ENCODE results near the gene TXNL4B. TPM values are rescaled to one million over a fixed set of nuclear protein-coding genes. Genes with fewer than 3 reads are reported as not detected.
A peak's percentile ranks its signal among the peaks of the same experiment; 100 is the strongest.

The TXNL4B gene
- total and polyA plus RNA-seq, 9 of the 15 experiments (the other 6 are each of a cell fraction or from before 2014, with no cell fraction given): 11.9 to 38.0 (median 22.3) TPM

DNA sequence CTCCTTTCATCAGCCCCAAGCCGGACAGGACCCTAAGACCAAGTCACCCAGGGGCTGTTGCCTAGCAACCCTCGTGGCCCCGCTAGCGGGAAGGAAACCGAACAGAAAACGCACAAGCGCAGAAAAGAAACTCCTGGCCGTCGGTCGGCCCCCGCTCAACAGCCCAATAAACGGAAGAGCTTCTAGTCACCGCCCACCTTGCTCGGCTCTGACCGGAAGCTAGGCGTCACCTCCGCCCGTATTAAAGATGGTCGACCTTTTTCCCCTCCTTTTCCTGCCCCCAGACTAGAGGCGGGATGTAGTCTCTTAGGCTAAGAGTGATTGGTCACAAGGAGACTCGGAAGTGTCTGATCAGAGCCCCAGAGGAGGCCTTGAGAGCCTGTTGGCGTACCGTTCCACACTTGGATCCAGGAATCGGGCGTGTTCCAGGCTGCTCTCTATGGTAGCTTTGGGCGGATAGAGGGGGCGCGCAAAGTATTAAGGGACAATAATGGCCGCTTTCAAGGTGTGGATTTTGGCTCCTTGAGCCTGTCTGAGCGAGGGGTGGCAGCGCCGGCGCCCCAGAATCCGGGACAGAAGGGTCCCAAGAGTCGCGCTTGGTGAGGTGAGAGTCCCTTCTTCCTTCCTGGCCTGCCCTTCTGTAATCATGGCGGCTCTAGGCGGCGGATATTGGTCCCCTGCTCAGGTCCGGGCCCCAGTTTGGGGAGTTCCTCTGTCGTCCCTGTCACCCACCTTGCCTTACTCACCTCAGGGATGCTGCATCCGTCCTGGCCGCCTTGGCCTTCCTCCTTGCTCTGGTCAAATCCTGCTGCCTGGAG lies at the start of gene TXNL4B, which contains the start of gene DHX38 (continued):
- TF ChIP-seq, protein P1, sequence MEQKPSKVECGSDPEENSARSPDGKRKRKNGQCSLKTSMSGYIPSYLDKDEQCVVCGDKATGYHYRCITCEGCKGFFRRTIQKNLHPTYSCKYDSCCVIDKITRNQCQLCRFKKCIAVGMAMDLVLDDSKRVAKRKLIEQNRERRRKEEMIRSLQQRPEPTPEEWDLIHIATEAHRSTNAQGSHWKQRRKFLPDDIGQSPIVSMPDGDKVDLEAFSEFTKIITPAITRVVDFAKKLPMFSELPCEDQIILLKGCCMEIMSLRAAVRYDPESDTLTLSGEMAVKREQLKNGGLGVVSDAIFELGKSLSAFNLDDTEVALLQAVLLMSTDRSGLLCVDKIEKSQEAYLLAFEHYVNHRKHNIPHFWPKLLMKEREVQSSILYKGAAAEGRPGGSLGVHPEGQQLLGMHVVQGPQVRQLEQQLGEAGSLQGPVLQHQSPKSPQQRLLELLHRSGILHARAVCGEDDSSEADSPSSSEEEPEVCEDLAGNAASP (IDR thresholded peaks at IDR 0.05): no peak
- TF ChIP-seq, protein P2, sequence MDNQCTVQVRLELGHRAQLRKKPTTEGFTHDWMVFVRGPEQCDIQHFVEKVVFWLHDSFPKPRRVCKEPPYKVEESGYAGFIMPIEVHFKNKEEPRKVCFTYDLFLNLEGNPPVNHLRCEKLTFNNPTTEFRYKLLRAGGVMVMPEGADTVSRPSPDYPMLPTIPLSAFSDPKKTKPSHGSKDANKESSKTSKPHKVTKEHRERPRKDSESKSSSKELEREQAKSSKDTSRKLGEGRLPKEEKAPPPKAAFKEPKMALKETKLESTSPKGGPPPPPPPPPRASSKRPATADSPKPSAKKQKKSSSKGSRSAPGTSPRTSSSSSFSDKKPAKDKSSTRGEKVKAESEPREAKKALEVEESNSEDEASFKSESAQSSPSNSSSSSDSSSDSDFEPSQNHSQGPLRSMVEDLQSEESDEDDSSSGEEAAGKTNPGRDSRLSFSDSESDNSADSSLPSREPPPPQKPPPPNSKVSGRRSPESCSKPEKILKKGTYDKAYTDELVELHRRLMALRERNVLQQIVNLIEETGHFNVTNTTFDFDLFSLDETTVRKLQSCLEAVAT (IDR thresholded peaks at IDR 0.05): no peak
- no peak for TF ChIP-seq ZNF3 (CRISPR knock-in tag; IDR thresholded peaks at IDR 0.05)
- no peak for TF ChIP-seq BRF1 (IDR thresholded peaks at IDR 0.05; ENCODE audit: borderline replicate concordance, extremely low read depth, insufficient read length)
- TF ChIP-seq, protein P3, sequence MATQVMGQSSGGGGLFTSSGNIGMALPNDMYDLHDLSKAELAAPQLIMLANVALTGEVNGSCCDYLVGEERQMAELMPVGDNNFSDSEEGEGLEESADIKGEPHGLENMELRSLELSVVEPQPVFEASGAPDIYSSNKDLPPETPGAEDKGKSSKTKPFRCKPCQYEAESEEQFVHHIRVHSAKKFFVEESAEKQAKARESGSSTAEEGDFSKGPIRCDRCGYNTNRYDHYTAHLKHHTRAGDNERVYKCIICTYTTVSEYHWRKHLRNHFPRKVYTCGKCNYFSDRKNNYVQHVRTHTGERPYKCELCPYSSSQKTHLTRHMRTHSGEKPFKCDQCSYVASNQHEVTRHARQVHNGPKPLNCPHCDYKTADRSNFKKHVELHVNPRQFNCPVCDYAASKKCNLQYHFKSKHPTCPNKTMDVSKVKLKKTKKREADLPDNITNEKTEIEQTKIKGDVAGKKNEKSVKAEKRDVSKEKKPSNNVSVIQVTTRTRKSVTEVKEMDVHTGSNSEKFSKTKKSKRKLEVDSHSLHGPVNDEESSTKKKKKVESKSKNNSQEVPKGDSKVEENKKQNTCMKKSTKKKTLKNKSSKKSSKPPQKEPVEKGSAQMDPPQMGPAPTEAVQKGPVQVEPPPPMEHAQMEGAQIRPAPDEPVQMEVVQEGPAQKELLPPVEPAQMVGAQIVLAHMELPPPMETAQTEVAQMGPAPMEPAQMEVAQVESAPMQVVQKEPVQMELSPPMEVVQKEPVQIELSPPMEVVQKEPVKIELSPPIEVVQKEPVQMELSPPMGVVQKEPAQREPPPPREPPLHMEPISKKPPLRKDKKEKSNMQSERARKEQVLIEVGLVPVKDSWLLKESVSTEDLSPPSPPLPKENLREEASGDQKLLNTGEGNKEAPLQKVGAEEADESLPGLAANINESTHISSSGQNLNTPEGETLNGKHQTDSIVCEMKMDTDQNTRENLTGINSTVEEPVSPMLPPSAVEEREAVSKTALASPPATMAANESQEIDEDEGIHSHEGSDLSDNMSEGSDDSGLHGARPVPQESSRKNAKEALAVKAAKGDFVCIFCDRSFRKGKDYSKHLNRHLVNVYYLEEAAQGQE (IDR thresholded peaks at IDR 0.05; ENCODE audit: borderline replicate concordance): peak; percentile 42; the same call in 1 of the 2 replicates
- TF ChIP-seq, protein P3 (CRISPR knock-in tag; IDR thresholded peaks at IDR 0.05; ENCODE audit: low read depth): peak; percentile 56; the same call in 1 of the 2 replicates
- TF ChIP-seq ZC3H8 (IDR thresholded peaks at IDR 0.05): no peak
- no peak for TF ChIP-seq ZNF133 (CRISPR knock-in tag; IDR thresholded peaks at IDR 0.05)
- TF ChIP-seq, protein P4, sequence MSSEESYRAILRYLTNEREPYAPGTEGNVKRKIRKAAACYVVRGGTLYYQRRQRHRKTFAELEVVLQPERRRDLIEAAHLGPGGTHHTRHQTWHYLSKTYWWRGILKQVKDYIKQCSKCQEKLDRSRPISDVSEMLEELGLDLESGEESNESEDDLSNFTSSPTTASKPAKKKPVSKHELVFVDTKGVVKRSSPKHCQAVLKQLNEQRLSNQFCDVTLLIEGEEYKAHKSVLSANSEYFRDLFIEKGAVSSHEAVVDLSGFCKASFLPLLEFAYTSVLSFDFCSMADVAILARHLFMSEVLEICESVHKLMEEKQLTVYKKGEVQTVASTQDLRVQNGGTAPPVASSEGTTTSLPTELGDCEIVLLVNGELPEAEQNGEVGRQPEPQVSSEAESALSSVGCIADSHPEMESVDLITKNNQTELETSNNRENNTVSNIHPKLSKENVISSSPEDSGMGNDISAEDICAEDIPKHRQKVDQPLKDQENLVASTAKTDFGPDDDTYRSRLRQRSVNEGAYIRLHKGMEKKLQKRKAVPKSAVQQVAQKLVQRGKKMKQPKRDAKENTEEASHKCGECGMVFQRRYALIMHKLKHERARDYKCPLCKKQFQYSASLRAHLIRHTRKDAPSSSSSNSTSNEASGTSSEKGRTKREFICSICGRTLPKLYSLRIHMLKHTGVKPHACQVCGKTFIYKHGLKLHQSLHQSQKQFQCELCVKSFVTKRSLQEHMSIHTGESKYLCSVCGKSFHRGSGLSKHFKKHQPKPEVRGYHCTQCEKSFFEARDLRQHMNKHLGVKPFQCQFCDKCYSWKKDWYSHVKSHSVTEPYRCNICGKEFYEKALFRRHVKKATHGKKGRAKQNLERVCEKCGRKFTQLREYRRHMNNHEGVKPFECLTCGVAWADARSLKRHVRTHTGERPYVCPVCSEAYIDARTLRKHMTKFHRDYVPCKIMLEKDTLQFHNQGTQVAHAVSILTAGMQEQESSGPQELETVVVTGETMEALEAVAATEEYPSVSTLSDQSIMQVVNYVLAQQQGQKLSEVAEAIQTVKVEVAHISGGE (CRISPR knock-in tag; IDR thresholded peaks at IDR 0.05): peak in 2 of 3 experiments; percentile 16 to 95; a peak in 3 of 6 replicates
- TF ChIP-seq, protein P5, sequence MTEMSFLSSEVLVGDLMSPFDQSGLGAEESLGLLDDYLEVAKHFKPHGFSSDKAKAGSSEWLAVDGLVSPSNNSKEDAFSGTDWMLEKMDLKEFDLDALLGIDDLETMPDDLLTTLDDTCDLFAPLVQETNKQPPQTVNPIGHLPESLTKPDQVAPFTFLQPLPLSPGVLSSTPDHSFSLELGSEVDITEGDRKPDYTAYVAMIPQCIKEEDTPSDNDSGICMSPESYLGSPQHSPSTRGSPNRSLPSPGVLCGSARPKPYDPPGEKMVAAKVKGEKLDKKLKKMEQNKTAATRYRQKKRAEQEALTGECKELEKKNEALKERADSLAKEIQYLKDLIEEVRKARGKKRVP (CRISPR knock-in tag; IDR thresholded peaks at IDR 0.05): no peak
